WTC11 (cell line): ENCODE results near the gene CHPF2. TPM values are rescaled to one million over a fixed set of nuclear protein-coding genes. Genes with fewer than 3 reads are reported as not detected.

Experiments
- ATAC-seq: fragments of 200-7000 bp; cut with Tn5 transposase; 2 replicates; pipeline ENCODE4 v1.10.0; 2021; ENCODE audit warnings: mild to moderate bottlenecking, moderate library complexity
- CTCF ChIA-PET: fragments of 300-600 bp; sonication (Branson Sonifier 250); formaldehyde crosslinking; loops from one replicate; lab custom pipeline; 2021; ENCODE audit warnings: antibody characterized with exemption; lab: Charles Lee
- POLR2A ChIA-PET: fragments of 350-600 bp; sonication (Branson Sonifier 250); formaldehyde crosslinking; loops from one replicate; lab custom pipeline; 2021; ENCODE audit warnings: antibody characterized with exemption; lab: Charles Lee
- DNase-seq: peaks from one replicate; pipeline ENCODE4 v3.0.0; 2021; ENCODE audit warnings: low spot score
- H3K27ac Mint-ChIP-seq: 2 replicates; pipeline ENCODE4 v1.8.0; 2021; ENCODE audit warnings: mixed read lengths
- H3K27me3 Mint-ChIP-seq: 2 replicates; pipeline ENCODE4 v1.8.0; 2021; ENCODE audit warnings: low read depth, mild to moderate bottlenecking, moderate library complexity, mixed read lengths
- H3K36me3 Mint-ChIP-seq: 2 replicates; pipeline ENCODE4 v1.8.0; 2021; ENCODE audit warnings: mixed read lengths
- H3K4me1 Mint-ChIP-seq: 2 replicates; pipeline ENCODE4 v1.8.0; 2022; ENCODE audit warnings: mixed read lengths
- H3K4me3 Mint-ChIP-seq: 2 replicates; pipeline ENCODE4 v1.8.0; 2021; ENCODE audit warnings: mild to moderate bottlenecking, moderate library complexity, mixed read lengths
- H3K9me3 Mint-ChIP-seq: 2 replicates; pipeline ENCODE4 v1.8.0; 2021; ENCODE audit warnings: mixed read lengths
- ELF4 ChIP-seq: sonication (generic); formaldehyde crosslinking; IDR thresholded peaks from 2 replicates; pipeline ENCODE4 v1.8.1; 2022; ENCODE audit warnings: low read depth, mild to moderate bottlenecking, moderate library complexity, missing genetic modification reagents
- SMAD4 ChIP-seq: sonication (generic); formaldehyde crosslinking; IDR thresholded peaks from 2 replicates; pipeline ENCODE4 v1.8.0; 2022; ENCODE audit warnings: mild to moderate bottlenecking, missing genetic modification reagents
- TP53 ChIP-seq: sonication (generic); formaldehyde crosslinking; IDR thresholded peaks from 2 replicates; pipeline ENCODE4 v1.8.1; 2023; ENCODE audit warnings: mild to moderate bottlenecking, missing genetic modification reagents
- ZNF138 ChIP-seq: sonication (generic); formaldehyde crosslinking; conservative IDR thresholded peaks from 2 replicates; pipeline ENCODE4 v1.8.1; 2022; ENCODE audit warnings: mild to moderate bottlenecking, moderate library complexity, missing genetic modification reagents
- total RNA-seq: library from RNA; stranded (reverse); gene quantifications from 3 replicates; pipeline ENCODE4 v1.2.3, GENCODE V29; 2021
- TF ChIP-seq, protein P1 (sequence below): sonication (generic); formaldehyde crosslinking; IDR thresholded peaks from 2 replicates; pipeline ENCODE4 v1.8.0; 2023; ENCODE audit warnings: missing genetic modification reagents
- TF ChIP-seq, protein P2 (sequence below): sonication (generic); formaldehyde crosslinking; IDR thresholded peaks from 2 replicates; pipeline ENCODE4 v1.8.0; 2022; ENCODE audit warnings: mild to moderate bottlenecking, missing genetic modification reagents
- TF ChIP-seq, protein P3 (sequence below): fragments of 250-450 bp; sonication (Bioruptor Pico); IDR thresholded peaks from 2 replicates; pipeline ENCODE4 v1.9.0; 2021; ENCODE audit warnings: moderate library complexity, mild to moderate bottlenecking, inconsistent platforms, borderline replicate concordance
- TF ChIP-seq, protein P4 (sequence below): fragments of 250-450 bp; sonication (Bioruptor Pico); IDR thresholded peaks from 2 replicates; pipeline ENCODE4 v2.1.2; 2022; ENCODE audit warnings: mild to moderate bottlenecking, moderate library complexity
- TF ChIP-seq, protein P5 (sequence below): sonication (generic); formaldehyde crosslinking; IDR thresholded peaks from 2 replicates; pipeline ENCODE4 v1.8.1; 2022; ENCODE audit warnings: low read depth, missing genetic modification reagents, borderline replicate concordance
- TF ChIP-seq, protein P6 (sequence below): sonication (generic); formaldehyde crosslinking; IDR thresholded peaks from 2 replicates; pipeline ENCODE4 v1.8.1; 2022; ENCODE audit warnings: missing genetic modification reagents, borderline replicate concordance

CHPF2 gene
- total RNA-seq, 1 experiment from 2014 or later = 30.7 TPM

DNA sequence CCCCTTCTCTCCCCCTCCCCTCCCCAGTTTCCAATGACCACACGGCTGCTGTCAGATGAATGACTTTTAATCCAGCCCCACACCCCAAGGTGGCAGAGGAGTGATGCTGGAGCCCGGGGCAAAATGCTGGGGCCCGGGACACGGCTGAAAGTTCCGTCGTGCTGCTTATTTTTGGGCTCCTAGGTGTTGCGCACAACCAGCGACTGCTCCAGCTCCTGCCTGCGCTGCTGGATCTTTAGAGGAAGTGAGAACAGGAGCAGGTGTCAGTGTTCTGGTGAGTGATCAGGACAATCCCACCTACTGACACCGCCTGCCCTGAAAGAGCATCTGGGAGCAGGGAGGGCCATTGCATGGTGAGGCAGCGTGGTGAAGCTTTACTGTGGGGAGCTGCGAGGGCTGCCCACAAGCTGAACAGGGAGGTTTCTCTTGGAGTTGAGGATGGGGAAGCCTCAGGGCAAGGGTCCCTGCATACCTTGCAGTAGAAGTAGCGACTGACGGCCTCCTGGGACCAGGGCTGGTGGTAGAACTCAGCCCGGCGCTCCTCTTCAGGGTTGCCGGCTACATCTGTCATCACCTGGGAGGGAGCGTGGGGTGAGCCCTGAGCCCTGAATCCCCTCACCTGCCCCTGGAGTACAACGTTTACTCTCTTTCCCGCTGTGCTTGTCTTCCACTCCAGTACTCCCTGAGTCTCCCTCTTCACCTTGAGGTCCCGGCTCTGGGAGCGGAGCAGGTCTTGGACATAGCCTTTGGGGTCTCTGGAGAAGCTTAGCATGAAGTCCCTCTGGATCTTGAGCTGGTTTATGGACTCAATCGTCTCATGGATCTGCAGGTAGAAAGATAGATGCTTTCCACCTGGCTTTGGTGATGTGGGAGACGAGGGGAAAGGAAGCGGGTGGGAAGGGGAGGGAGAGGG is 6.9 kb downstream of the CHPF2 start:
- TF ChIP-seq, protein P1, sequence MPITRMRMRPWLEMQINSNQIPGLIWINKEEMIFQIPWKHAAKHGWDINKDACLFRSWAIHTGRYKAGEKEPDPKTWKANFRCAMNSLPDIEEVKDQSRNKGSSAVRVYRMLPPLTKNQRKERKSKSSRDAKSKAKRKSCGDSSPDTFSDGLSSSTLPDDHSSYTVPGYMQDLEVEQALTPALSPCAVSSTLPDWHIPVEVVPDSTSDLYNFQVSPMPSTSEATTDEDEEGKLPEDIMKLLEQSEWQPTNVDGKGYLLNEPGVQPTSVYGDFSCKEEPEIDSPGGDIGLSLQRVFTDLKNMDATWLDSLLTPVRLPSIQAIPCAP (CRISPR knock-in tag) = no peak
- TF ChIP-seq TP53 = no peak
- ChIA-PET CTCF (interaction anchor here (0.9 to 1.1 kb wide), 2 partner anchors 12 to 18 kb away, joined by 3 read pairs; partner anchors contain the start of gene ABCF2), POLR2A (no interaction called here)
- Mint-ChIP-seq H3K9me3 (no peaks in the 10 kb centered on the region), H3K36me3 (peaks cover 9% of the 10 kb centered on the region; the same call in 1 of the 2 replicates), H3K27ac (no peak overlapping the region), H3K4me3 (no peak overlapping the region), H3K27me3 (no peaks in the 10 kb centered on the region; the same call in 1 of the 2 replicates), H3K4me1 (peaks cover 13% of the 10 kb centered on the region)
- ATAC-seq = no peak
- no peak for DNase-seq

DNA sequence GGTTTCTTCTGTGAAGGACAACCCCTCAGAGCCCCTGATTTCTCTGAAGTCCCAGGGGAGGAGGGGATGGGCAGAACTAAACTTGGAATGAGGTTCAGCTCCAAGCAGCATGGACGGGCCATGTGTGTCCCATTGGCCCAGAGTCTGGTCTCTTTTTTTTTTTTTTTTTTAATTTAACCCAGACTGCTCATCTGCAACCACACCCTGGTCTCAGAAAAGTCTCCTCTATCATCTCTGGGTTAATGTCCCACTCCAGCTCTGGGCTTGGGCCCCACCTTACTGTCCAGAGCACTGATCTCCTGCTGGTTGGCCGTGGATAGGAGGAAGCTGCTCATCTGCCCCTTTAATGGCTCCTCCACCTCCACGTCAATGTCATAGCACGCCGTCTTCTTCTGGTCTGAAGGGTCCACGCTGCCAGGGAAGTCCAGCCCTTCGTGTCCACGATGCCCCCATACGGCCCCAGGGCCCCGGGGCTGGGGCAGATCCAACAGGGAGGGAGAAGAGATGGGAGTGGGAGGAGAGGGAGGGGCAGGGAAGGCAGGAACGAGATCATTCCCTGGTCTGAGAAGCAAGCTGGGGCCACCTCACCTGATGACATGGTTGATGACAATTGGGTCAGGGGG is 7.7 kb downstream of the CHPF2 start:
- ChIA-PET CTCF (interaction anchor here (0.9 to 1.0 kb wide), 2 partner anchors 13 to 72 kb away, joined by 3 read pairs; partner anchors contain the start of gene ABCF2), POLR2A (no interaction called here)
- Mint-ChIP-seq H3K36me3 (peaks cover 9% of the 10 kb centered on the region; the same call in 1 of the 2 replicates), H3K27ac (no peak overlapping the region; the same call in 1 of the 2 replicates), H3K9me3 (no peaks in the 10 kb centered on the region), H3K4me1 (peaks cover 19% of the 10 kb centered on the region), H3K4me3 (no peak overlapping the region), H3K27me3 (peaks cover 6% of the 10 kb centered on the region)
- DNase-seq = no peak
- ATAC-seq = no peak
- TF ChIP-seq, protein P2, sequence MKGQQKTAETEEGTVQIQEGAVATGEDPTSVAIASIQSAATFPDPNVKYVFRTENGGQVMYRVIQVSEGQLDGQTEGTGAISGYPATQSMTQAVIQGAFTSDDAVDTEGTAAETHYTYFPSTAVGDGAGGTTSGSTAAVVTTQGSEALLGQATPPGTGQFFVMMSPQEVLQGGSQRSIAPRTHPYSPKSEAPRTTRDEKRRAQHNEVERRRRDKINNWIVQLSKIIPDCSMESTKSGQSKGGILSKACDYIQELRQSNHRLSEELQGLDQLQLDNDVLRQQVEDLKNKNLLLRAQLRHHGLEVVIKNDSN (CRISPR knock-in tag) = no peak
- TF ChIP-seq ELF4 (CRISPR knock-in tag) (no peak), SMAD4 (CRISPR knock-in tag) (no peak)
- TF ChIP-seq, protein P3, sequence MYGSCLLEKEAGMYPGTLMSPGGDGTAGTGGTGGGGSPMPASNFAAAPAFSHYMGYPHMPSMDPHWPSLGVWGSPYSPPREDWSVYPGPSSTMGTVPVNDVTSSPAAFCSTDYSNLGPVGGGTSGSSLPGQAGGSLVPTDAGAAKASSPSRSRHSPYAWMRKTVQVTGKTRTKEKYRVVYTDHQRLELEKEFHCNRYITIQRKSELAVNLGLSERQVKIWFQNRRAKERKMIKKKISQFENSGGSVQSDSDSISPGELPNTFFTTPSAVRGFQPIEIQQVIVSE = no peak
- TF ChIP-seq, protein P4, sequence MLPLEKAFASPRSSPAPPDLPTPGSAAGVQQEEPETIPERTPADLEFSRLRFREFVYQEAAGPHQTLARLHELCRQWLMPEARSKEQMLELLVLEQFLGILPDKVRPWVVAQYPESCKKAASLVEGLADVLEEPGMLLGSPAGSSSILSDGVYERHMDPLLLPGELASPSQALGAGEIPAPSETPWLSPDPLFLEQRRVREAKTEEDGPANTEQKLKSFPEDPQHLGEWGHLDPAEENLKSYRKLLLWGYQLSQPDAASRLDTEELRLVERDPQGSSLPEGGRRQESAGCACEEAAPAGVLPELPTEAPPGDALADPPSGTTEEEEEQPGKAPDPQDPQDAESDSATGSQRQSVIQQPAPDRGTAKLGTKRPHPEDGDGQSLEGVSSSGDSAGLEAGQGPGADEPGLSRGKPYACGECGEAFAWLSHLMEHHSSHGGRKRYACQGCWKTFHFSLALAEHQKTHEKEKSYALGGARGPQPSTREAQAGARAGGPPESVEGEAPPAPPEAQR (CRISPR knock-in tag) = no peak

DNA sequence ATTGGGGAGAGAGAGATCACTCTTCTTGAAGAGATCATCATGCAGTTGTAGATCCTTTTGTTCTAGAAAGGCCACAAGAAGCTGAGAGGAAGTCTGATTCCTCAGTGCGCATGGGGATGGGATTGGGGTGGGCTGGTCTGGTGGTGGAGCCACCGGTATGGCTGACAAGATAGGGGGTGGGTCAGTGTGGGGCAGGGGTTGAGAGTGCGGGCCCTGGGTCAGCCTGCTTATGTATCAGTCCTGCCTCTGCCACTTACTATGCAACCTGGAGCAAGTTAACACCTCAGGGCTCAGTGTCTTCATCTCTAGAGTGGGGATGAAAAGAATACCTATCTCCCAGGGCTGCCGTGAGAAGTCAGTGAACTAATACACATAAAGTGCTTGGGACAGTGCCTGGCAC is 8.3 kb downstream of the CHPF2 start:
- TF ChIP-seq, protein P5, sequence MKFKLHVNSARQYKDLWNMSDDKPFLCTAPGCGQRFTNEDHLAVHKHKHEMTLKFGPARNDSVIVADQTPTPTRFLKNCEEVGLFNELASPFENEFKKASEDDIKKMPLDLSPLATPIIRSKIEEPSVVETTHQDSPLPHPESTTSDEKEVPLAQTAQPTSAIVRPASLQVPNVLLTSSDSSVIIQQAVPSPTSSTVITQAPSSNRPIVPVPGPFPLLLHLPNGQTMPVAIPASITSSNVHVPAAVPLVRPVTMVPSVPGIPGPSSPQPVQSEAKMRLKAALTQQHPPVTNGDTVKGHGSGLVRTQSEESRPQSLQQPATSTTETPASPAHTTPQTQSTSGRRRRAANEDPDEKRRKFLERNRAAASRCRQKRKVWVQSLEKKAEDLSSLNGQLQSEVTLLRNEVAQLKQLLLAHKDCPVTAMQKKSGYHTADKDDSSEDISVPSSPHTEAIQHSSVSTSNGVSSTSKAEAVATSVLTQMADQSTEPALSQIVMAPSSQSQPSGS (CRISPR knock-in tag) = no peak
- TF ChIP-seq, protein P6, sequence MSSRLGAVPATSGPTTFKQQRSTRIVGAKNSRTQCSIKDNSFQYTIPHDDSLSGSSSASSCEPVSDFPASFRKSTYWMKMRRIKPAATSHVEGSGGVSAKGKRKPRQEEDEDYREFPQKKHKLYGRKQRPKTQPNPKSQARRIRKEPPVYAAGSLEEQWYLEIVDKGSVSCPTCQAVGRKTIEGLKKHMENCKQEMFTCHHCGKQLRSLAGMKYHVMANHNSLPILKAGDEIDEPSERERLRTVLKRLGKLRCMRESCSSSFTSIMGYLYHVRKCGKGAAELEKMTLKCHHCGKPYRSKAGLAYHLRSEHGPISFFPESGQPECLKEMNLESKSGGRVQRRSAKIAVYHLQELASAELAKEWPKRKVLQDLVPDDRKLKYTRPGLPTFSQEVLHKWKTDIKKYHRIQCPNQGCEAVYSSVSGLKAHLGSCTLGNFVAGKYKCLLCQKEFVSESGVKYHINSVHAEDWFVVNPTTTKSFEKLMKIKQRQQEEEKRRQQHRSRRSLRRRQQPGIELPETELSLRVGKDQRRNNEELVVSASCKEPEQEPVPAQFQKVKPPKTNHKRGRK = no peak
- no peak for TF ChIP-seq ZNF138 (CRISPR knock-in tag)
- Mint-ChIP-seq H3K27me3 (peaks cover 8% of the 10 kb centered on the region), H3K9me3 (no peaks in the 10 kb centered on the region), H3K27ac (no peak overlapping the region), H3K36me3 (peaks cover 9% of the 10 kb centered on the region; the same call in 1 of the 2 replicates), H3K4me1 (peaks cover 19% of the 10 kb centered on the region), H3K4me3 (no peak overlapping the region)
- ChIA-PET POLR2A (no interaction called here), CTCF (interaction anchor here (1.0 kb wide), 1 partner anchor 71 kb away, joined by 3 read pairs; no protein-coding TSS in a partner anchor)
- ATAC-seq (no peak), DNase-seq (no peak)
